ENCODE data around the gene NFIA. TPM values are rescaled to one million over a fixed set of nuclear protein-coding genes. Genes with fewer than 3 reads are reported as not detected.

Gene NFIA
- total RNA-seq, 1 experiment from 2014 or later: 12.7 TPM

DNA sequence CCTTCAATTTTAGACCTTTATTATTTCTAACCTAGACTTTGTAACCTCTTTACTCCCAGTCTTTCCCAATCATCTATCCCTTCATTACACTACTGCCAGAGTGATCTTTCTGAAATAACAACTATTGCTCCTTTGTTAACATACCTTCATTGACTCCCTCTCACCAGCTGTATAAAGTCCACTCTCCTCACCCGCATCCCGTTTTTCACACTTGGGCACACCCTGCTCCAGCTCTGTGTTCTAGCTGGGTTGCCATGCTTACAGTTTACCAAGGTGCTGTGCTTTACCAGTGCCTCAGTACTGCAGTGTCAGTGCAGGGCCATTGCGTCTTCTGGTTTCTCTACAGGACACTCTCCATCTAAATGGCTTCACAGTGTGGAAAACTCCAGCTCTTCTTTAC is 148.2 kb downstream of the NFIA start:
- Histone ChIP-seq H3K4me2 (ENCODE audit: low read length) (no peak overlapping the region), H3K9me2 (replicated peaks; ENCODE audit: low read length) (no peaks in the 10 kb centered on the region), H3F3A (ENCODE audit: low read length, unreplicated experiment) (no peaks in the 10 kb centered on the region), H3K27ac (ENCODE audit: low read length) (no peak overlapping the region), H2AFZ (ENCODE audit: low read length) (no peak overlapping the region), H4K20me1 (ENCODE audit: low read length) (no peaks in the 10 kb centered on the region), H3K4me1 (ENCODE audit: insufficient read depth, low read length) (no peaks in the 10 kb centered on the region), H3K9me3 (ENCODE audit: low read length) (no peaks in the 10 kb centered on the region), H3K36me3 (ENCODE audit: low read depth, low read length) (no peaks in the 10 kb centered on the region), H3K27me3 (ENCODE audit: low read length) (no peaks in the 10 kb centered on the region), H3K79me2 (ENCODE audit: low read length) (no peaks in the 10 kb centered on the region), H3K4me3 (ENCODE audit: low read length) (no peak overlapping the region), H3K9ac (ENCODE audit: low read length) (no peak overlapping the region)
- no TSS peak for BruUV-seq (replicated peaks)
- ATAC-seq (no peak), DNase-seq (no peak)
- intact Hi-C loops (cut with micrococcal nuclease): no loop called here
- TF ChIP-seq, protein P1, sequence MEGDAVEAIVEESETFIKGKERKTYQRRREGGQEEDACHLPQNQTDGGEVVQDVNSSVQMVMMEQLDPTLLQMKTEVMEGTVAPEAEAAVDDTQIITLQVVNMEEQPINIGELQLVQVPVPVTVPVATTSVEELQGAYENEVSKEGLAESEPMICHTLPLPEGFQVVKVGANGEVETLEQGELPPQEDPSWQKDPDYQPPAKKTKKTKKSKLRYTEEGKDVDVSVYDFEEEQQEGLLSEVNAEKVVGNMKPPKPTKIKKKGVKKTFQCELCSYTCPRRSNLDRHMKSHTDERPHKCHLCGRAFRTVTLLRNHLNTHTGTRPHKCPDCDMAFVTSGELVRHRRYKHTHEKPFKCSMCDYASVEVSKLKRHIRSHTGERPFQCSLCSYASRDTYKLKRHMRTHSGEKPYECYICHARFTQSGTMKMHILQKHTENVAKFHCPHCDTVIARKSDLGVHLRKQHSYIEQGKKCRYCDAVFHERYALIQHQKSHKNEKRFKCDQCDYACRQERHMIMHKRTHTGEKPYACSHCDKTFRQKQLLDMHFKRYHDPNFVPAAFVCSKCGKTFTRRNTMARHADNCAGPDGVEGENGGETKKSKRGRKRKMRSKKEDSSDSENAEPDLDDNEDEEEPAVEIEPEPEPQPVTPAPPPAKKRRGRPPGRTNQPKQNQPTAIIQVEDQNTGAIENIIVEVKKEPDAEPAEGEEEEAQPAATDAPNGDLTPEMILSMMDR (conservative IDR thresholded peaks at IDR 0.05; ENCODE audit: low read depth, low read length): no peak
- POLR2A ChIA-PET (ENCODE audit: unreplicated experiment): no interaction called here
- CTCF ChIA-PET: no interaction called here

DNA sequence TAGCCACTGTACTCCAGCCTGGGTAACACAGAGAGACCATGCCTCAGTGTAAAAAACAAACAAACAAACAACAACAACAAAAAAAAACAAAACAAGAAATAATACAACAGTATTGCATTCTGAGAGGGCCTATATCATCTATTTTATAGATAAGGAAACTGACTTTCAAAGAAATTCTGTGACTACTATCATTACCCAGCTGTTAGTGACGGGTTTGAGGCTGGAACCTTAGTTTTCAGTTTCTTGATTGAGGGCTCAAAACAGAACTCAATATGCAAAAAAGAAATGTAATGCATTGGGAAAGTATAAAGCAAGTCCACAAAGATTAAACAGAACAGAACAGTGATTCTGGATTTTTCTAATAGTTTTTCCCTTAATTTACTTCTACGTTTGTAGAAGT is 149.4 kb downstream of the NFIA start:
- POLR2A ChIA-PET (ENCODE audit: unreplicated experiment): no interaction called here
- H3K27me3 ChIP-seq (ENCODE audit: low read length): no peaks in the 10 kb centered on the region
- H3K4me2 ChIP-seq (ENCODE audit: low read length): no peak overlapping the region
- no peak overlapping the region for H3K4me3 ChIP-seq (ENCODE audit: low read length)
- H3K4me1 ChIP-seq (ENCODE audit: insufficient read depth, low read length): peaks cover under 1% of the 10 kb centered on the region; the same call in 1 of the 2 replicates
- no peaks in the 10 kb centered on the region for H4K20me1 ChIP-seq (ENCODE audit: low read length)
- intact Hi-C loops (cut with micrococcal nuclease): no loop called here
- no peak for ATAC-seq
- no peaks in the 10 kb centered on the region for H3K9me2 ChIP-seq (replicated peaks; ENCODE audit: low read length)
- H3K27ac ChIP-seq (ENCODE audit: low read length): no peak overlapping the region
- H3K9me3 ChIP-seq (ENCODE audit: low read length): no peaks in the 10 kb centered on the region
- no TSS peak for BruUV-seq (replicated peaks)
- H3K9ac ChIP-seq (ENCODE audit: low read length): no peak overlapping the region
- CTCF ChIA-PET: no interaction called here
- H3K36me3 ChIP-seq (ENCODE audit: low read depth, low read length): no peaks in the 10 kb centered on the region
- no peak overlapping the region for H2AFZ ChIP-seq (ENCODE audit: low read length)
- TF ChIP-seq EZH2 (IDR thresholded peaks at IDR 0.05; ENCODE audit: low read length, unreplicated experiment): no peak
- TF ChIP-seq, protein P1 (conservative IDR thresholded peaks at IDR 0.05; ENCODE audit: low read depth, low read length): no peak
- no peak for TF ChIP-seq EZH2phosphoT487 (IDR thresholded peaks at IDR 0.05; ENCODE audit: borderline replicate concordance, low read length)
- no peaks in the 10 kb centered on the region for H3K79me2 ChIP-seq (ENCODE audit: low read length)
- no peak for DNase-seq
- no peaks in the 10 kb centered on the region for H3F3A ChIP-seq (ENCODE audit: low read length, unreplicated experiment)

DNA sequence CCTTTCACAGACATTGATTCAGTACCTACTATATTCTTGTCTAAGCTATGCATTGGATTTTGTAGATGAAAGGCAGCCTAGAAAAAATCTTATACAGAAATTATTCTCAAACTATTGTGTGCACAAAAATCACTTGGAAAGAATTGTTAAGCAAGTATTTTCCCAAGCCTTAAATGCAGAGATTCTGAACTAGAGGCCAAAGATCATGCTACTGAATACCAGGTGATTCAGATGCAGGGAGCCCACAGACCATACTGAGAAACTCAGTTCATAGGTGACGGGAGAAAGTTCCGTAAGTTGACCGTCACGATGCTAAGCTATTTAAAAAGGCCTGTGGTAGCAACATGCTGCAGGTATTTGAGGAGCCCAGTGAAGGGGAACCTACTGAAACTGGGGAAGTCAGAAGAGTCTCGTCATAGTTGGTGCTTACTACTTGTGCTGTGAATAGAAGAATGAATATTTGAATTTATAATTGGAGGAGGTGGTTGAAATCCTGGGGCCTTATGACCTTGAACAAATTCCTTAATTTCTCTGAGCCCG is 150.8 kb downstream of the NFIA start:
- Histone ChIP-seq H3K4me1 (ENCODE audit: insufficient read depth, low read length) (peaks cover 15% of the 10 kb centered on the region), H3K27me3 (ENCODE audit: low read length) (no peaks in the 10 kb centered on the region), H3K79me2 (ENCODE audit: low read length) (no peaks in the 10 kb centered on the region), H3K9me3 (ENCODE audit: low read length) (no peaks in the 10 kb centered on the region), H3K36me3 (ENCODE audit: low read depth, low read length) (no peaks in the 10 kb centered on the region), H3K9ac (ENCODE audit: low read length) (no peak overlapping the region), H3K9me2 (replicated peaks; ENCODE audit: low read length) (no peaks in the 10 kb centered on the region), H3K4me3 (ENCODE audit: low read length) (no peak overlapping the region), H2AFZ (ENCODE audit: low read length) (no peak overlapping the region), H4K20me1 (ENCODE audit: low read length) (no peaks in the 10 kb centered on the region), H3K4me2 (ENCODE audit: low read length) (no peak overlapping the region), H3K27ac (ENCODE audit: low read length) (no peak overlapping the region), H3F3A (ENCODE audit: low read length, unreplicated experiment) (no peaks in the 10 kb centered on the region)
- ChIA-PET POLR2A (ENCODE audit: unreplicated experiment) (no interaction called here), CTCF (no interaction called here)
- TF ChIP-seq, protein P1 (conservative IDR thresholded peaks at IDR 0.05; ENCODE audit: low read depth, low read length): no peak
- TF ChIP-seq EZH2phosphoT487 (IDR thresholded peaks at IDR 0.05; ENCODE audit: borderline replicate concordance, low read length) (no peak), EZH2 (IDR thresholded peaks at IDR 0.05; ENCODE audit: low read length, unreplicated experiment) (no peak)
- intact Hi-C loops (cut with micrococcal nuclease): no loop called here
- no TSS peak for BruUV-seq (replicated peaks)
- ATAC-seq (no peak), DNase-seq (no peak)

All from PC-3 (cell line).